ENCODE results near the gene CNTN5. TPM values are rescaled to one million over a fixed set of nuclear protein-coding genes. Genes with fewer than 3 reads are reported as not detected.

Gene CNTN5
- total RNA-seq, 3 donors from 2014 or later (not counting 1 experiment from before 2014, with no cell fraction given), result not detected

- Histone ChIP-seq H3K9me3 (ENCODE audit: control insufficient read depth, insufficient read depth, low read length) (peaks cover 4% of the 10 kb centered on the region), H3K36me3 (ENCODE audit: control insufficient read depth, insufficient read depth, low read length) (no peaks in the 10 kb centered on the region), H3K27ac (ENCODE audit: low read length) (no peak overlapping the region), H3K4me1 (ENCODE audit: control insufficient read depth, insufficient read depth, low read length) (no peaks in the 10 kb centered on the region), H3K27me3 (ENCODE audit: control insufficient read depth, insufficient read depth, low read length) (no peaks in the 10 kb centered on the region), H3K4me3 (ENCODE audit: low read length) (no peak overlapping the region)
- peaks cover 31% of the 10 kb centered on the region in 2 donors for H3K9me3 Mint-ChIP-seq
- H3K4me1 Mint-ChIP-seq, result no peaks in the 10 kb centered on the region
- DNase-seq (no peak), ATAC-seq (no peak)
- WGBS (ENCODE audit: insufficient coverage), result 83% methylated on average over 4 of the region's 4 CpGs
- H3K4me3 Mint-ChIP-seq, result no peak overlapping the region
- H3K27me3 Mint-ChIP-seq (ENCODE audit: low read depth in 2 of 2), result no peaks in the 10 kb centered on the region
- H3K36me3 Mint-ChIP-seq, result peaks cover 30% of the 10 kb centered on the region
- H3K27ac Mint-ChIP-seq, result no peak overlapping the region
- no peak for TF ChIP-seq CTCF (IDR thresholded peaks at IDR 0.05)
- intact Hi-C loops (cut with micrococcal nuclease), result no loop called here
Measured at GRCh38 chr11:99916078-99916477, 895.3 kb downstream of the CNTN5 start.

- Mint-ChIP-seq H3K4me1 (no peaks in the 10 kb centered on the region), H3K4me3 (no peak overlapping the region), H3K9me3 (peaks cover 30 to 31% of the 10 kb centered on the region in 2 donors), H3K27ac (no peak overlapping the region), H3K36me3 (peaks cover 30% of the 10 kb centered on the region), H3K27me3 (ENCODE audit: low read depth in 2 of 2) (no peaks in the 10 kb centered on the region)
- WGBS (ENCODE audit: insufficient coverage), result 81% methylated on average over 3 of the region's 3 CpGs
- DNase-seq (no peak), ATAC-seq (no peak)
- no peak for TF ChIP-seq CTCF (IDR thresholded peaks at IDR 0.05)
- Histone ChIP-seq H3K36me3 (ENCODE audit: control insufficient read depth, insufficient read depth, low read length) (no peaks in the 10 kb centered on the region), H3K4me3 (ENCODE audit: low read length) (no peak overlapping the region), H3K4me1 (ENCODE audit: control insufficient read depth, insufficient read depth, low read length) (no peaks in the 10 kb centered on the region), H3K9me3 (ENCODE audit: control insufficient read depth, insufficient read depth, low read length) (peaks cover 4% of the 10 kb centered on the region), H3K27ac (ENCODE audit: low read length) (no peak overlapping the region), H3K27me3 (ENCODE audit: control insufficient read depth, insufficient read depth, low read length) (no peaks in the 10 kb centered on the region)
- intact Hi-C loops (cut with micrococcal nuclease), result no loop called here
Measured at GRCh38 chr11:99918761-99919160, 898.0 kb downstream of the CNTN5 start.

DNA sequence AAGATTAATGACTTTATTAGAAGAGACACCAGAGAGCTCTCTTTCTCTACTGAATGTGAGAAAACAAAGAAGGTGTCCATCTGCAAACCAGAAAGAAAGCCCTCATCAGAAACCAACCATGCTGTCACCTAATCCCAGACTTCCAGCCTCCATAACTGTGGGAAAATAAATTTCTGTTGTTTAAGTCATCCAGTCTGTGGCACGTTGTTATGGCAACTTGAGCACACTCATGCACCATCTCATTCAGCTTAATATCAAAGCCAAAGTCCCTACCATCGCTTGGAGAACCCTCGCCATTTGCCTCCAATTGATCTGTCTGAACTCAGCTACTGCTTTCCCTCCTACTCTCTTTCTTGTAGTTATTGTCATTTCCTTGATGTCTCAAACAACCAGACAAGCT is 900.2 kb downstream of the CNTN5 start:
- H3K27ac ChIP-seq (ENCODE audit: low read length), result no peak overlapping the region
- H3K36me3 ChIP-seq (ENCODE audit: control insufficient read depth, insufficient read depth, low read length), result no peaks in the 10 kb centered on the region
- H3K9me3 Mint-ChIP-seq, result peaks cover 30 to 31% of the 10 kb centered on the region in 2 donors
- 86% methylated on average over 3 of the region's 3 CpGs for WGBS (ENCODE audit: insufficient coverage)
- no peaks in the 10 kb centered on the region for H3K4me1 Mint-ChIP-seq
- DNase-seq, result no peak
- no peak for TF ChIP-seq CTCF (IDR thresholded peaks at IDR 0.05)
- no peak overlapping the region for H3K4me3 ChIP-seq (ENCODE audit: low read length)
- ATAC-seq, result no peak
- intact Hi-C loops (cut with micrococcal nuclease), result no loop called here
- no peaks in the 10 kb centered on the region for H3K27me3 ChIP-seq (ENCODE audit: control insufficient read depth, insufficient read depth, low read length)
- no peaks in the 10 kb centered on the region for H3K4me1 ChIP-seq (ENCODE audit: control insufficient read depth, insufficient read depth, low read length)
- H3K27ac Mint-ChIP-seq, result no peak overlapping the region
- no peak overlapping the region for H3K4me3 Mint-ChIP-seq
- H3K27me3 Mint-ChIP-seq (ENCODE audit: low read depth in 2 of 2), result no peaks in the 10 kb centered on the region
- H3K9me3 ChIP-seq (ENCODE audit: control insufficient read depth, insufficient read depth, low read length), result peaks cover 4% of the 10 kb centered on the region
- peaks cover 25% of the 10 kb centered on the region for H3K36me3 Mint-ChIP-seq

GRCh38 chr11:99925968-99926367 is 905.2 kb downstream of the CNTN5 start:
- Mint-ChIP-seq H3K36me3 (peaks cover 7% of the 10 kb centered on the region), H3K27me3 (ENCODE audit: low read depth in 2 of 2) (no peaks in the 10 kb centered on the region), H3K27ac (no peak overlapping the region), H3K9me3 (peaks cover 15 to 20% of the 10 kb centered on the region in 2 donors), H3K4me3 (no peak overlapping the region), H3K4me1 (no peaks in the 10 kb centered on the region)
- ATAC-seq (no peak), DNase-seq (no peak)
- no peak overlapping the region for H3K4me3 ChIP-seq (ENCODE audit: low read length)
- no peak overlapping the region for H3K27ac ChIP-seq (ENCODE audit: low read length)
- WGBS (ENCODE audit: insufficient coverage), result no CpG with 5 or more reads among the region's 1 CpG
- intact Hi-C loops (cut with micrococcal nuclease), result no loop called here
- peaks cover 19% of the 10 kb centered on the region for H3K9me3 ChIP-seq (ENCODE audit: control insufficient read depth, insufficient read depth, low read length)
- H3K27me3 ChIP-seq (ENCODE audit: control insufficient read depth, insufficient read depth, low read length), result no peaks in the 10 kb centered on the region
- H3K36me3 ChIP-seq (ENCODE audit: control insufficient read depth, insufficient read depth, low read length), result no peaks in the 10 kb centered on the region
- H3K4me1 ChIP-seq (ENCODE audit: control insufficient read depth, insufficient read depth, low read length), result no peaks in the 10 kb centered on the region
- TF ChIP-seq CTCF (IDR thresholded peaks at IDR 0.05), result no peak
